HG03025 (cell line): ENCODE results near the gene FAM53A.
"Not testable (repeated sequence)": the region's sequence is repeated elsewhere in the genome, so short reads cannot be mapped to it uniquely, and the experiment has no call there.

ENCODE experiments used
- ATAC-seq: cut with Tn5 transposase; IDR thresholded peaks from one replicate; pipeline ENCODE4 v1.9.1; 2021; ENCODE audit warnings: mild to moderate bottlenecking, moderate library complexity; ENCODE audit not compliant: unreplicated experiment, low FRiP score

FAM53A gene

DNA sequence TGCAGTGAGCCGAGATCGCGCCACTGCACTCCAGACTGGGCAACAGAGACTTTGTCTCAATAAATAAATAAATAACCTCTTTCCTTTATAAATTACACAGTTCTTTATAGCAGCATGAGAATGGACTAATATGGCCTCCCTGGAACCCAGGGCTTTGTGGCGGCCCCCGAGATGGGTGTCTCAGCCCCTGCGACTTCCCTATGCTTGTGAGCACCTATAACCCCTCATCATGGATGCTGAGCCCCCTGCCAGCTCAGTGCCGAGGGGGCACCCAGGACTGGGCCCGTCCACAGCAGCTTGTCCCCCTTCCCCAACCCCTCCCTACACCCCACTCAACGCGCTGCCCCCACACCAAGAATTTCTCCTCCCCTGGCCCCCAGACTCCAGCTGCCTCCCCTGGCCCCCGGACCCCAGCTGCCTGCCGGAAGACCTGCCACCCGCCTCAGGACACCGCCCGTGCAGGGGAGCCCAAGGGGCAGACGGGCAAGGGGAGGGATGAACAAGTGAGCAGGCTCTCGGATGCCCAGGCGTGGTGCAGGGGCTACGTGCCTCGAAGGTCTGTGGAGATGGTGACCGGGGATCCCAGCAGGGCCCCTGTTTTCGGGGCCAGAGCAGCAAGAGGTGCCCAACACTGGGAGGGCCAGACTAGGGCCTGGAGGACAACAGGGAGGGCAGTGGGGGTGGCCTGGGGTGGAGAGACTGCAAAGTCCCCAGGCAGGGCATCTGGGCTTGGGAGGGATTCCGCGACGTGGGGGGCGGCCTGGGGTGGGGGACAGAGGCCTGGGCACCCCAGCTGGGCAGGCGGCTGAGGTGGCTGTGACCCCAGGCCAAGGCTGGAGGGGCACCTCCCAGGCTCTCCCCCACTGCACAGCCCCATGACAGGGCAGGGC, 74.0 kb downstream of the FAM53A start:
- no peak for ATAC-seq

DNA sequence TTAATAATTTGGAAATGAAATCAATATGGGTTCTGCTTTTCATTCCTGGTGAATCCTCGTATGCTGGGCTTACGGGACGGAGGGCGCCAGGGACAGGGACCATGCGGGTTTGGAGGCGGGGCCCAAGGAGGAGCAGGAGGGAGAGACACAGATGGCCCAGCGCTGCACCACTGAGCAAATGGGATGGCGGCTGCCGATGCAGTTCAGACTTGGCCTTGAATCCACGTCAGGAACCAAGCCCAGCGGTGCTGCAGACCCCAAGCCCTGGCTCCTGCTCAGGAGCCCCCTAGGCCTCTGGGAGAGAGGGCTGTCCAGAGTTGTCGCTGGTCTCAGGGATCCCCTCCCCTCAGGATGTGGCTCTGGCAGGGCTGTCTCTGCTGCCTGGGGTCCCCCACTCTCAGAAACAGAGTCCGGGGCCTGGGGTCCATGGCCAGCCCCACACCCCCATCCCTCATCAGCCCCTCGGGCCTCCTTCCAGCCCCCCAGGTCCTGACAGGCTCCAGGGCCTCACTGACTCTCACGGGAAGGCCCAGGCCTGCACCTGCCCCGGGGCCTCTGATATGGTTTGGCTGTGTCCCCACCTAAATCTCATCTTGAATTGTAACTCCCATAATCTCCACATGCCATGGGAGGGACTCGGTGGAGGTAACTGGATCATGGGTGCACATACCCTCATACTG, 75.2 kb downstream of the FAM53A start:
- no peak for ATAC-seq

DNA sequence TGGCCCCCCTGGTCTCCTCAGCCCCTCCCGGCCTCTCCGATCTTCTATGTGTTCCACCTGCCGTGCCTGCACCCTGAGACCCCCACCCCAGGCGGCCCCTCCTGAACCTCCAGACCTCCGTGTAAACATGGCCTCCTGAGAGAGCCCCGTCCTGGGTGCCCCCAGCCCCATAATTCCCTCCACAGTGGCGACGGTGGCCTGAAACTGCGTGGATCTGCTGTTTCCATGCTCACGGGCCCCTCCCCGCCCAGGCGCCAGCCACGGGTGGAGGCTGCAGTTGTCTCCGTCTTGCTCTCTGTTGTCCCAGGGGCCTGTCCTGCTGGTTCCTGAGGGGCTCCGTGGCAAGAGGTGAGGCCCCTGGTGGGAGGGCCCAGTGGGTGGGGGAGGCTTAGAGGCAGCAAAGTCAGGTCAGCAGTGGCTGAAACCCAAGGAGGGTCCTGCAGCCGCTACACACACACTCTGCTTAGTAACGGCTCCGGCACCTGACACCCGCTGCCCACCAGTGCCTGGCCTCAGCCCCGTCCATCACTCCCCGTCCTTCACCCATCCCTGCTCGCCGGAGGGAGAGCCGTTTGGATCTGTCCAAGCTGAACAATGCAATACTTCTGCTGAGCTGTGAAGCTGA, 75.8 kb downstream of the FAM53A start:
- ATAC-seq, result no peak

DNA sequence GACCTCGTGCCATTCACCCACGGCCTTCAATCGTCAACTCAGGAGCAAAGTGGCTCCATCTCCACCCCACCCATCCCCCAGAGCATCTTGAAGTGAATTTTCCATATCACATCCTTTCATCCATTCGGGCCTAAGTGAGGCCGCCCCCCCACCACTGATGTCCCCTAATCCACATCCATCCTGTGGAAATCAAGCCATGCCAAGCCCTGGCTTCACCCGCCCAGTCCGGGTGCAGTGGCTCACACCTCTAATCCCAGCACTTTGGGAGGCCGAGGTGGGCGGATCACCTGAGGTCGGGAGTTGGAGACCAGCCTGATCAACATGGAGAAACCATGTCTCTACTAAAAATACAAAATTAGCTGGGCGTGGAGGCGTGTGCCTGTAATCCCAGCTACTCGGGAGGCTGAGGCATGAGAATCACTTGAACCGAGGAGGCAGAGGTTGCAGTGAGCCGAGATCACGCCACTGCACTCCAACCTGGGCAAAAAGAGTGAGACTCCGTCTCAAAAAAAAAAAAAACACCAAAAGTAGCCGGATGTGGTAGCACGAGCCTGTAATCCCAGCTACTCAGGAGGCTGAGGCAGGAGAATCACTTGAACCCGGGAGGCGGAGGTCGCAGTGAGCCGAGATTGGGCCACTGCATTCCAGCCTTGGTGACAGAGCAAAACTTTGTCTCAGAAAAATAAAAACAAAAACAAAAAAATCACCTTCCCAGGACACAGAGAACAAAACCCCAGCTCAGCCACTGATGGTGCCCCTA, 76.5 kb downstream of the FAM53A start:
- not testable (repeated sequence) for ATAC-seq

DNA sequence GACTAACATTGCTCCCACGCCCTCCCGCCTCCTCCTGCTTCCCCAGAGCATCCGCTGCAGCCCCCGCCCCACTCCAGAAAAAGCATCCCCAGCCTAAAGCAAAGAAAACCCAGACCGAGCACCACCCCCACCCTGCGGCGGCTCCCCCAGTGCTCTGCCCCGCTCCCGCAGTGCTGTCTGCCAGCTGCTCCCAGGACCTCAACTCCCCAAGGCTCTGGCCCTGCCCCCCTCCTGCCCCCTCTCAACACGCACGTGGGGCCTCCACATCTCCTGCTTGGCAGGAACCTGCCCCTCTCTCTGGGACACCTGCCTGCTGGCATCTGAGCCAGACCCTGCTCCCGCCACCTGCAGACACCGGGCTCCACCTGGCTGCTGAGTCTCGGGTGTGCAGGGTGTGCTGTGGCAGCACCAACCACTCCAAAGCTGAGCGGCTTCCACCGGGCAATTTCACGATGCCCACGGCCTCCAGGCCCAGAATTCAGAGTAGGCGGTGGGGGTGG, 79.4 kb downstream of the FAM53A start:
- ATAC-seq, result no peak

DNA sequence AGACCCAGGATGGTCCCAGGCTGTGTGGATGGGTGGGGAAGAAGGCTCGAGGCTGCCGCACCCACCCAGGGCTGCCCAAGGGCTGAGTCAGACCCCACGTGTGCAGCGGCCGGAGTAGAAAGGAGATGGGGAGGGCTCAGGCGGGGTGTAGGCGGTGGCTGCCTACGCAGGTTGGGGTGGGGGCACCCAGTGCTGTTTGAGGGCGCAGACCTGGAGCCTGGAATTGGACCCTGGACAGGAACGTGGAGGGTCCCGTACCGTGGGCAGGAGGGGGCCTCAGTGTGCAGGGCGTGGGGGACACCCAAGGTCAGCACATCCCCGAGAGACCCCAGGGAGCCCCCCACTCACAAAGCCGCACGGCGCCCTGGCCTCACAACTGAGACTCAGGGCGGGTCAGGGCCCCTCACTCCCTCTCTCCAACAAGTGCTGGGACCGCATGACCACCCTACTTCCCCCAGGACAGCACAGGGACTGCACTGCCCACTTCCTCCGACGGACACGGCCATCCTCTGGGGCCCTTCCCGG, 79.9 kb downstream of the FAM53A start:
- ATAC-seq, result no peak

DNA sequence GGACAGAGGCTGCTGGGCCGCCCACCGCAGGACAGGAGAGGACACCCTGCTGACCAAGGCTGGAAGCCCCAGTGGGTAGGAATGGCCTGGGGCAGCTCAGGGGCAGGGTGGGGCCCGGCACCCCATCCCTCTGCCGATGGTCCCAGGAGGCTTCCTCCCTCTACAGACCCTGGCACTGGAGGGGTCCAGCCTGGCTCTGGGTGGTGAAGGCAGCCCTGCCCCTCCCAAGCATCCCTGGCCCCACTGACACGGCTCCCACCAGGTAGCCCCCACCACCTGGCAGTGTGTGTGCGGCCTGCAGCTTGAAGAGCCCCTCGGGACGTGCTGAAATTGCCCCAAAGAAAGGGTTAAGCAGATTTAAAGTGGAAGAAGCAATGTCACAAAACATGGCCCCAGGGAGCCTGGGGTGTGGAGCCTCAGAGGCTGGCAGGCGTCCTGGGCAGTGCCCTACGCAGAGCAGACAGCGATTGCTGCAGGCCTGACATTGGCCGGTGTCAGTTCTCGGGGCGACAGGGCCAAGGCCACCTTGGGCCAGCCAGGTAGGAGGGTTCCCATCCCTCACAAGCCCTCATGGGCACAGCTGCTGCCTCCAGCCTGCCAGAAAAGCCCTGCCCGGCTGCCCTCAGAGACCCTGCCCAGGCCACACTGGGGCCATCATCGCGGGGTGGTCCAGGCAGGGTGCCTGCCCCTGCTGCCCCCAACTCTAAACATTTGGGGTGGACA, 80.5 kb downstream of the FAM53A start:
- no peak for ATAC-seq

DNA sequence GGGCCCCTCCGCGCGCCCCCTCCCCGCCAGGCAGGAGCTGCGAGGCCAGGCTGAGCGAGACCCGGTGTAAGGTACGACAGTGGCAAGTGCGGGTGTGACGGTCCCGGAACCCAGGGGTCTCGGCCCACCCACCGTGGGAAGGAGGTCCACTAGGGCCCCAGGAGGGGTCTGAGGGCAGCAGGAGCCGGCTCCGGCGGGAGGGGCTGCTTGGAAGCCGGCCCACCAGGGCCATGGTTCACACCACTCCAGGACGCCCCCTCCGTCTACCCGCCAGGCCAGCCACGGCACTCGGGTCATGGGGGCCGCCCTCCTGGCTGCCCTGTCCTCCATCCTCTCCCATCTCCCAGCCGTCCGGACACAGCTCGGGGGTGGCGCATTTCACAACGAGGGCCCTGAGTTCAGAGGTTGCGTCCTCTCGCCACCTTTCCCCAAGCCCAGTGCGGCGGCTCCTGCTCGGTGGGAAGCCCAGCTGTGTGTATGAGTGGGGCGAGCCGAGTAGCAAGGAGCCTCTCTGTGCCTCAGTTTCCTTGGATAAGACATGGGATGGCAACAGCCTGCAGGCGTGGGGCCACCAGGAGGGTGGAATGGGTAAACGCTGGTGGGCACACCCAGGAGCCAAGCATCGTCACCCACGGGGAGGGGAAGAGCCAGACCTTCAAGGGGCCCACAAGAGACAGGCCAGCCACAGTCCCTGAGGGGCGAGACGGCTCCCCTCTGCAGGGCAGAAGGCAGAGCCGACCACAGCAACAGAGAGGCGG, 81.3 kb downstream of the FAM53A start:
- ATAC-seq, result no peak

DNA sequence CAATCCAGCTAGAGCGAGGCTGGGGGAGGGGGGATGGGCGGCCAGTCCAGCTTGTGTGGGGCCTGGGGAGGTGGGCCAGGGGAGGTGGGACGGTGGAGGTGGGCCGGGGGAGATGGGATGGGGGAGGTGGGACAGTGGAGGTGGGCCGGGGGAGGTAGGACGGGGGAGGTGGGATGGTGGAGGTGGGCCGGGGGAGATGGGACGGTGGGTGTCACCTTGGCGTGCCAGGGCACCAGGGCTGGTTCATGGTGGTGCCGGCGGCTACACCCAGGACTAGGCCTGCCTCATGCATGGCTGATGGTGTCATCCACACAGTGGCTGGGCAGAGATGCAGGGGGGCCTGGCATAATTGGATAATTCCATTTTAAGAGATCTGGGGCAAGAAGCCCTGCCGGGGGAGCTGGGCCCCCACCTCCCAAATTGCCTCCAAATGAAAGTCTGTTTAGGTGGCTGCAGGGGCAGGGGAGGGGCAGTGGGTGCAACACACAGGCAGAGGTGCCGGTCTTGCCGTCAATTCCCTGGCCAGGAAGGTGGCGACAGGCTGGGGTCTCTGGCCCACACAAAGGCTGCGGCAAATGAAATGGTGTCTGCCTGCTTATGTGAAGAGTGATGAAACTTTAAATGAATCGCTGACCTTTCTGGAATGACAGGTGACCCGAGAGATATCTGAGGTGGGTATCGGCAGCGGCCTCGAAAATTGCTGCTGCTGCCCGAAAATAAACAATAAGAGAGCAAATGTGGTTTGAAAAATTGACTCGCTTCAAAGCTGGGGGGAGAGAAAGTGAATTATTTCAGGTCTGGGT, 82.1 kb downstream of the FAM53A start:
- no peak for ATAC-seq

DNA sequence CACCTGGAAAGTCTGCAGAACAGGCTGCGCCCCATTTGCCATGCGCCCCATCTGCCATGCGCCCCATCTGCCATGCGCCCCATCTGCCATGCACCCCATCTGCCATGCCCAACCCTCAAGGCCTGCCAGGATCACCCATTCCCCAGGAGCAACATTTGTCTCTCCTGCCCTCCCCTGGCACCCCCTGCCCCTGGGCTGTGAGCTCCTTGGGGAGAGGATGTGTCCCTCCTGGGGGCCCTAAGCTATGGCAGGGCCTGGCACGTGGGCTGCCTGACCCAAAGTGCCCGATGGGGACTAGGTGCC, 82.6 kb downstream of the FAM53A start:
- ATAC-seq, result no peak

DNA sequence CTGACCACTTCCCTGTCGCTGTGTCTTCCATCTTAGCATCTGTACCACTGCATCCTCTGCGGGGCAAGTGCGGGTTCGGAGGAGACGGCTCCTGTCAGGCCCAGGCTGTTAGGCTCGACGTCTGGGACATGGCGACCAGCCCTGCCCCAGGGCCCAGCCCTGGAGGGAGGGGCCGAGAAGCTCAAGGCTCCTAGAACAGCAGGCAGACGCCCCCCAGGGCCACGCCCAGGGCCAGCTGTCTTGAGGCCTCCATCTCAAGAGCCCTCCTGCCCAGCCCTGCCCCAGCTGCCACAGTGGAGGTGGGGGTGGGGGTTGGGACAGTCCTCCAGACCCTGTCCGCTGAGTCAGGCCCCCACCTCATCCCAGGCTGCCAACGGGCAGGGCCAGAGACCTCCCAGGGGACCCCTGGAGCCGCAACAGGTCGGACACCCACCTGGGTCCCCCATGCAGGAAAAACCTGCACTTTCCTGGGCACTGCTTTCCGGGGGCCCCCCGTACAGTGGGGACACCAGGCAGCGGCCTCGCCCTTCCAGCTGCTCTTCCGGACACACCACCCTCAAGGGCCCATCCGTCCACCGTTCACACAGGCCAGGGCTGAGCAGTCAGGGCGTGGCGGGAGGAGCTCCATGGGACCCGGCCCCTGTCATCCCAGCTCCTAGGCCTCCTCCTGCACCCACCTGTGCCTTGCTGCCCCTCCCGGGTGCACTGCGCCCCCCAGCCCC, 83.1 kb downstream of the FAM53A start:
- no peak for ATAC-seq

DNA sequence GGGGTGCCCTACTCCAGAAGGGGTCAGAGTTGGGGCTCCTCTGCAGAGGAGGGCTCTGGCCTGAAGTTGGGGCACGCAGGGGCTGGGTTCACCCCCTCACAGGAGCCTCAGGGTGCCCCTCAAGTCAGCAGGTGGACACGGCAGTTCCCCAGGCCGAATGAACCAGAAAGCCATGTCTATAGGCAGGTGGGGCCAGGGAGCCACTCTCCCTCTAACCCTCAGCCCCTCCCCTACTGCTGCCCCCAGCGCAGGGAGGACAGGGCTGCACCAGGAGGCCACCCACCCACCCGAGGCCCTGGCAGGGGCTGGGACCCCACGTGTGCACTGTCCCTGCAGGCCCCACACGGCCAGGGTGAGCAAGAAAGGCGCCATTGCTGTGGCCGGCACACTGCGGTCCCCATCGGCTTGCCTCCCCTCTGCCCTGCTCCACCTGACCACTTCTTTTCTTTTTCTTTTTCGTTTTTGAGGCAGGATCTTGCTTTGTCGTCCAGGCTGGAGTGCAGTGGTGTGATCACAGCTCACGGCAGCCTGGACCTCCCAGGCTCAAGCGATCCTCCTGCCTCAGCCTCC, 83.8 kb downstream of the FAM53A start:
- ATAC-seq, result no peak

DNA sequence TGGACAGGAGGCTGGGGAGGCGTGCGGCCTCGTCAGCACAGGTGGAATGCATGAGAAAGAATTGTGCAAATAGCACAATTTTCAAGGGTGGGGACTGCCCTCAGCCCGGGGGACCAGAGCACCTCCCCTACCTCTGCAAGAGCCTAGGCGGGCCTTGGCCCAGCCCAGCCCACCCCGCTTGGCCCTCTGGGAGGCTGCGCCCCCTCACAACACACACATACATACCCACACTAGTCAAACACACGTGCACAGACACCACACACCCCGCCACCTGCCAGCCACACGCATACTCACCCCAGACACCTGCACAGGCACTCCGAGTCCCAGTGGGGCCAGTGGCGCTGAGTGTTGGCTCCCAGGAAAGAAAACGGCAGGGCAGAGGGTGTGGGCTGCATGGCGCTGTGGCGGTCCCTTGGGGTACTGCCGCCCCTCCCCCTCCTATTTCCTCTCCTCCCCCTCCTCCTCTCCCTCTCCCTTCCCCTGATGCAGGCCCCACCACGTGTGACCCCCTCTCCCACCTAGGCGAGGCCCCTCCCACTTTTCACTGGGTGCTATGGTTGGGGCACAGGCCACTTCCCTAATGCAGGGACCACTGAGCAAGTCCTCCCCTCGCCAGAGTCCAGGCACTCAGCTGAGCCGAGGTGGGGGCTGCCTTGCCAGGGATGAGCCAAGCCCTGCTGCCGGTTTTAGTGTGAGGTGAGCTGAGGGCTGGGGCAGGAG, 84.5 kb downstream of the FAM53A start:
- no peak for ATAC-seq

DNA sequence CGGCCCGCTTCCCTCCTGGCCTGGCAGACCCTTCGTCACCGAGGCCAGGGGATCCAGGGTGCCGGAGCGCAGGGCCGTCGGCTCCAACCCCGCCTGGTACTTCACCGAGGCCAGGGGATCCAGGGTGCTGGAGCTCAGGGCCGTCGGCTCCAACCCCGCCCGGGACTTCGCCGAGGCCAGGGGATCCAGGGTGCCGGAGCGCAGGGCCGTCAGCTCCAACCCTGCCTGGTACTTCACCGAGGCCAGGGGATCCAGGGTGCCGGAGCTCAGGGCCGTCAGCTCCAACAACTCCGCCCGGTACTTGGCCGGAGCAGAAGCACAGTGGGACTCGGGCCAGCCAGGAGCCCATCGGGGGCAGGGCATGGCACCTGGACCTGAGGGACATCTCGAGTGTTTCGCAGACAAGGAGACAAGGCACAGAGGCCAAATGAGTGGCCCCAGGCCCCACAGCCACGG, 85.1 kb downstream of the FAM53A start:
- no peak for ATAC-seq

DNA sequence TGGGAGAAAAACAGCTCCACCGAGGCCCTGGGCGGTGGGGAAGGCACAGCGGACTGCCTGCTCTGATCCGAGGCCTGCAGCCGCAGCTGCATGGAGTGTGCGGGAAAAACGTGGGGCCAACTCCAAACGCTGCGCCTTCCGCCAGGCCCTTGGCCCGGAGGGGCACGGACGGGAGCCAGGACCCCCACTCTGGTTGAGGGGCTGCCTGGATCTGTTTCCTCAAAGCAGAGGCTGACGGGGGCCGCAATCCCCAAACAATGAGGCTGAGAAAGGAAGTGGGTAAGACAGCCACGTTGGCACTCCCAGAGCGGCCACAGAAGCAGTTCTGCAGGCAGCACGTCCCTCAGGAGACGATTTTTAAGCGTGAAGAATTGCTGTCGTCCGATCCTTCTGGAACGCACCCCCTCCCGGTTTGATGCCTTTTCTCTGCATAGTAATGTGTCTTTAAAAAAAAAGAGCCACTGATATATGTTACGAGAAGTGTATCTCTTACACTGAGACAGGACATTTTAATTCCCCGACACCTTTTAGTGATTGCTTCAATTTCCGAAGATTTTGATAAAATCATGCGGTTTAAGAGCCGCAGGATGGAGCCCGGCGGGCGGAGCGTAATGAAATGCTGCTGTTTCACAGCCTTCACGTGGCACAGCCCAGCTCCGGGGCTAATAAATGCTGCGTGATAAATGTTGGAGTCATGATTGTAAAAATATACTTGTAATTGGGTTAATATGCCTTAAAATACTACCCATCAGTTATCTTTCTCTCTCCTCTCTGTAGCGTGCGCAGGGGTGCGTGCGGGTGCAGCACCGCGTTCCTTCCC, 85.7 kb downstream of the FAM53A start:
- ATAC-seq, result no peak
